DMS114 treated with DMSO at 0.1 percent for 48 hours (cell line): ENCODE data around the gene CD274.
"Not testable (repeated sequence)": the region's sequence is repeated elsewhere in the genome, so short reads cannot be mapped to it uniquely, and the experiment has no call there.

Experiments used
- DNase-seq: peaks from one replicate; lab custom pipeline; 2025; ENCODE audit not compliant: unreplicated experiment; lab: John Stamatoyannopoulos, UW

CD274 gene

DNA sequence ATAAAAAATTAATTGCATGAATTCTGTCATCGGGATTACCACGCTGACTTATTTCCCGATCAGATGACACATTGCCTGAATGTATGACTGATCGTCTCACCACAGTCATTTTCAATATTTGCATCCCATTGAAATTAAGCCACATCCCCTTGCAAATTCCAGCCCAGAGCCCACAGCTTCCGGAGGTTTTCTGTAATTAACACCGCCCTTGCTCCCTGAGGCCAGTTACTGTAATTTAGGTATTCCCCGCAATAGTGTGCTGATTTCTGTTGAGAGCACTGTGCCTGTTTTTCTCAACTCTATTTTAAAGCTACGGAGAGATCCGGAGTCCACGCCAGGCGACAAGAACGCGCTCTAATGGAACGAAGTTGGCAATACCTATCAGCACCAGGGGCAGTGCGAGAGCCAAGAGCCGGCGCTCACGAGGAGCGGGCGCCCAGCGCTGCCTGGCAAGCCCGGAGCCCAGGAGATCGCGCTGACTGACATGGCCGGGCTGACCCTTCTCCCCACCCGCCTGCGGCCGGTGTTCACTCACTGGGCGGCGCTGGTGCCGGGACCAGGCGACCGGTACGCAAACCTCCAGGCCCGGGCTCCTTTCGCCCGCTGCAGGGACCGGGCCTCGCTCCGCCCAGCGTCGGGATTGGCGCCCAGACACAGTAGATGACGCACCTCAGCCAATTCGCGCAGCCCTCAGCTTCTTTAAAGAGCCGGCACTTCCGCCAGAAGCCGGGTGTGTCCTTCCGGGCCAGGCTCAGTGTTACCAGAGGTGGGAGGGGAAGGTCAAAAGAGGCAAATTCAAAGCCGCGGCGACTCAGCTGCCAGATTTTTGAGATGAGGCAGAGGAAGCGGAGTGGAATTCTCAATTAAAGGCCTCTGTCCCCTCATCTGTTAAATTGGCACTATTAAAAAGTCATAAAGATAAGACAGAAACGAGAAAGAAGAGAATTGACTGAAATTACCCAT, 12.8 kb upstream of the CD274 start, which contains the start of gene PLGRKT:
Gene PLGRKT (minus strand): TSS at position 672 of the 963 bp plus-strand sequence. CDS start 5,948 bp downstream, outside the sequence.
- peak; percentile 77 for DNase-seq

DNA sequence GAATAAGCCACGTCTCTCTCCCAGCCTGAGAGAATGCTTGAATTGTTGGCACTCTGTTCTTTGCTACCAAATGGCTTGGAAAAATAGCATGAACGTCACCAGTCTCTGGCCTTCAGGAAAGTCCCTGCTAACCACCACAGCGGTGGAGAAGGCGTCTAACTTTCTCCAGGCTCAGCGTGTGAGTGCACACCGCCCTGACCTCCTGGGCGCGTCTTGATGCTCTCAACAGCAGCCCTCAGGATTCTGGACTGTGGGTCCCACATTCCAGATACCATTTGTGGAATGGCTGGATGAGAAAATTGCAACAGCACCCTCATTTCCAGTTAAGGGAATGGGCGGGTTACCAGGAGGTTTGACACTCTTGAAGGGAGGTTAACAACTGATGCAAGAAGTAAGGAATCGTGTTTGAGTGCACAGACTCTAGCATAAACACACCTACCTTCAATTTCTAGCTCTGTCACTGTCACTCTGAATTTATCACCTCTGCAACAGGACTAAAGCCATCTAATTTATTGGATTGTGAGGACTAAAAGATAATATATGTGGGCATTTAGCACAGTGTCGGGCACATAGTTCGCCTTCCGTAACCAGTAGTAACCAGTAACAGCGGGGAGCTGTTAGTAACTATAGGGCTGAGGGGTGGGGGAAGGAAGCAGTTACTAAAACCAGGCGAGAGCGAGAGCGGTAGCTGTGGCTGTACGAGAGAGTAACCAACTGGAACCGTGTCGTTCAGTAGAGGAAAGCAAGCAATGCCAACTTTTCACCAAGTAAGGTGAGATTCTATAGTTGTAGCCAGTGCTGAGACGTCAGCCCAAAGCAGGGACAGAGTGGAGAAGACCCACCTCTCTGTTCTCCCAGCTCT, 11.8 kb upstream of the CD274 start:
- no peak for DNase-seq

- no peak for DNase-seq
These were observed 9.9 kb upstream of the CD274 start for GRCh38 chr9:5440426-5440825.

GRCh38 chr9:5441043-5441442, 9.3 kb upstream of the CD274 start:
- no peak for DNase-seq

GRCh38 chr9:5442400-5443011, 7.8 kb upstream of the CD274 start:
- DNase-seq = peak; percentile 17

DNA sequence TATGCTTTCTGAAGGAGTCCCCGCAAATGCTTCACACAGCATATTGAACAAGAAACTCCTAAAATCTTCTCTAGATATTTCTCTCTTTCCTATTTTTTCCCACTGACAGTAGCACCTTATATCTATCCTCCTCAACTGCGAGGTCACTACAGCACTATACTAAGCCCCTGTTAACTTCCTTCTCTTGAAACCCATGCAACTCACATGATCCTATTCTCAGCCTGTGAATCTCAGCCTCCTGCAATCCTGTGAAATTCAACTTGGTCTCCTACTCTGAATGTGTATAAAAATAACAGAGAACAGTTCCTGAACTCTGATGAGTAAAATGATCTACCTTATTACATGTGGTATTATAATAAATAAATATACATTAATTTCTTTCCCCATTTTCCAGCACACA, 6.5 kb upstream of the CD274 start:
- DNase-seq = no peak

DNA sequence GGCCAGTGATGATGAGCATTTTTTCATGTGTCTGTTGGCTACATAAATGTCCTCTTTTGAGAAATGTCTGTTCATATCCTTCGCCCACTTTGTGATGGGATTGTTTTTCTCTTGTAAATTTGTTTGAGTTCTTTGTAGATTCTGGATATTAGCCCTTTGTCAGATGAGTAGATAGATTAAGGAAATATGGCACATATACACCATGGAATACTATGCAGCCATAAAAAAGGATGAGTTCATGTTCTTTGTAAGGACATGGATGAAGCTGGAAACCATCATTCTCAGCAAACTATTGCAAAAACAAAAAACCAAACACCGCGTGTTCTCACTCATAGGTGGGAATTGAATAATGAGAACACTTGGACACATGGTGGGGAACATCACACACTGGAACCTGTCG, 5.2 kb upstream of the CD274 start:
- DNase-seq = not testable (repeated sequence)

GRCh38 chr9:5445886-5446285, 4.5 kb upstream of the CD274 start:
- no peak for DNase-seq

DNA sequence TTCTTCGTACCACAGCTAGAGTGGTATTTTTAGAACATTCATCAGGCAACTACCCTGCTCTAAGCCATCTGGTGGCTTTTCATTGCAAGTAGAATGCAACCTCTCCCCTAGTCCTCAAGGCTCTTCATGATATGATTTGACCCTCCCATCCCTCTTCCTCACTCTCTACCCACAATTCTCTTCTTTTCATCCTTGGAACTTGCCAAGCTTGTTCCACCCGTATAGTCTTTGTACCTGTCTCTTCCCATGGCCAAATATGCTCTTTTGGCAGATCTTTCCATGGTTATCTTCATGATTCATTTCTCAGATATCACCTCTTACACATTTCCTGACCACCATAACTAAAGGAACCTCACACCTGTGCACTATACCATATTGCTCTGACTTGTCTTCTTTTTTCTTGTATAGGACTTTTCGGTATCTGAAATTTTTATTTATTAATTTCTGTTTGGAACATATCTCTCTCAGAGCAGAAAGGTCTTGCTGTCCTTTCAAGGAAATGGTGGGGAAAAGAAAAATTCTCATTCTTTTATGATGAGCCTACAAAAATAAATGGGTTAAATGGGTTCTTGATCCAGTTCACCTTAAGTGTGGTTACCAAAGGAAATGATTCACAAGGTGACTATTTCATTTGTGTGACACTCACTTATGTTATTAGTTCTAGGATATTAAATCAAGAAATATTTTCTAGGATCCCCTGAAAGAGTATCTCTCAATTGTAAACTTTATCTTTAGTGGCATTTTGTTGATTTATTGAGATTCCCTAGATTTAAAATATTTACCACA, 3.7 kb upstream of the CD274 start:
- no peak for DNase-seq

DNA sequence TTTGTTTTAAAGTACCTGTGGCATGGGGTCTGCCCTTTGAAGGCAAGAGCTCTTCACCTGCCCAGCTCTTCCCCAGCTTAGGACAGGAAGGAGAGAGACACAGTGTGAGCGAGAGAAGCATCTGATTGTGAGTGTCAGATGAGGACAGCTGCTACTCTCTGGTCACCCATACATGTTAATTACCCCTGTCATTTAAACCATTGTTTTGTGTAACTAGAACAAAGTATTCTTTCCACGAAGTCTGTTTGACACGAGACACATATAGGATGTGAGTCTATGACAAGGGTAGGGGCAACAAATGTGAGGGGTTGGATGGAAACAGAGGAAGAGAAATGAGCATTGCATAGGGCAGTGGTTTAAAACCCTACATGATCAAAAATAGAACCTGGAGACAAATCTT, 3.0 kb upstream of the CD274 start:
- no peak for DNase-seq

DNA sequence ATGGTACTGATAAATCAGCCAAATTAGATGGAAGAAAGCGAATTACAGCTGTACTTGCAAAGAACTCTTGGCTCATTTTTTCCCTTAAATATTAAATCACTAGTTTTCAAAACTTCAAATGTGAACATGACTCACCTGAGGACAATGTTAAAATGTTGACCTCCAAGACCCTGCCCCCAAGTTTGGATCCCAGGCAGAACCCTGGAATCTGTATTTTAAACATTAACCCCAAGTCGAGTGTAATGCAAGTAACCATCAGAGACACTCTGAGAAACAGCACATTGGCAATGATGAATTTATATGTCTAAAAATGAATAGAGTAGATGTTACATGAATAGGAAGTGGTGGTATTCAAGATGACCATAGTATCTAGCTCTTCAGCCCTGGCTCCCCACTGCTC, 2.3 kb upstream of the CD274 start:
- no peak for DNase-seq

DNA sequence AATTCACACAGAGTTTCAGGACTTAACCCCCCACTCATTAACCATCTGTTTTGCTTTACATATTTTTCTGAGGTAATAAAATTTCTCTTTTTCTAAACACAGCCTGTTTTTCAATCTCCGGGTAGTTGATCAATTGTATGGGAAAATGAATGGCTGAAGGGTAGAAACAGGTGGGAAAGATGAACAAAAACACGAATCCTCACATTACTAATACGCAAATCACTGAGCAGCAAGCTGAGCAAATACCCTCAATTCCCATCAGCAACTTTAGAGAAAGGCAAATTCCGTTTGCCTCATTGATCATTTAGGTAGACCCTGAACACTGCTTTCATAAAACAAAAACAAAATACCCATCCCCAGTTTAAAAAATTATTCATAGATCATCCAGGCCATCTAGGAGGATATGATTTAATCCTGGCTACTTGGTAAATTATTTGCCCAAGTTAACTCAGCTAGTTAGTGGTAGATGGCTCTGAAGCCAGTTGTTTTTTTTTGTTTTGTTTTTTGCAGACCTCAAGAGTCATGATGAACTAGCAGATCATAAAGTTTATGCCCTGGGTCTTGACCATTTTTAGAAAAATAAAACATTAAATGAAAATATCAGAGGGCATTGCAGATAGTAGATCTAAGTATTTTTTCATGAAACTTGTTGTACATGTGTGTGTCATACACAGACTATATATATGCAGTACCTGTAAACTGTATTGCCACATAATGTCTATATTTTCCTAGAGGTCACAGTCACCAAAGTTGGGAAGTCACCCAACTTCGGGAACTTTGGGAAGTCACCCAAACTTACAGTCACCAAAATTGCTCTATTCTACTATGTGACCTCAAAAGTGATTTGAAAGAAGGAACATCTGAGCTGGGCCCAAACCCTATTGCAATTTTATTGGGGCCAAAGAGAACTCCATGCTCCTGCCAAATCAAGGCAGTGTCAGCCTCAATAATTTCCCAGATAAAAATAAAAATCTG, 1.6 kb upstream of the CD274 start:
- DNase-seq = no peak

DNA sequence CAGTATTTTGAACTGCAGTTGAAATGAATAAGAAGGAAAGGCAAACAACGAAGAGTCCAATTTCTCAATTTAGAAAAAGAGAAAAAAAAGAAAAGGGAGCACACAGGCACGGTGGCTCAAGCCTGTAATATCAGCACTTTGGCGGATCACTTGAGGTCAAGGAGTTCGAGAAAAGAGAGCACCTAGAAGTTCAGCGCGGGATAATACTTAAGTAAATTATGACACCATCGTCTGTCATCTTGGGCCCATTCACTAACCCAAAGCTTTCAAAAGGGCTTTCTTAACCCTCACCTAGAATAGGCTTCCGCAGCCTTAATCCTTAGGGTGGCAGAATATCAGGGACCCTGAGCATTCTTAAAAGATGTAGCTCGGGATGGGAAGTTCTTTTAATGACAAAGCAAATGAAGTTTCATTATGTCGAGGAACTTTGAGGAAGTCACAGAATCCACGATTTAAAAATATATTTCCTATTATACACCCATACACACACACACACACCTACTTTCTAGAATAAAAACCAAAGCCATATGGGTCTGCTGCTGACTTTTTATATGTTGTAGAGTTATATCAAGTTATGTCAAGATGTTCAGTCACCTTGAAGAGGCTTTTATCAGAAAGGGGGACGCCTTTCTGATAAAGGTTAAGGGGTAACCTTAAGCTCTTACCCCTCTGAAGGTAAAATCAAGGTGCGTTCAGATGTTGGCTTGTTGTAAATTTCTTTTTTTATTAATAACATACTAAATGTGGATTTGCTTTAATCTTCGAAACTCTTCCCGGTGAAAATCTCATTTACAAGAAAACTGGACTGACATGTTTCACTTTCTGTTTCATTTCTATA, 602 bp upstream of the CD274 start:
- DNase-seq = no peak

- DNase-seq = no peak
These were observed 1.9 kb downstream of the CD274 start for GRCh38 chr9:5452286-5452609.

- DNase-seq = no peak
These were observed 2.7 kb downstream of the CD274 start for GRCh38 chr9:5453004-5453403.

- DNase-seq = no peak
These were observed 3.3 kb downstream of the CD274 start for GRCh38 chr9:5453673-5454072.

DNA sequence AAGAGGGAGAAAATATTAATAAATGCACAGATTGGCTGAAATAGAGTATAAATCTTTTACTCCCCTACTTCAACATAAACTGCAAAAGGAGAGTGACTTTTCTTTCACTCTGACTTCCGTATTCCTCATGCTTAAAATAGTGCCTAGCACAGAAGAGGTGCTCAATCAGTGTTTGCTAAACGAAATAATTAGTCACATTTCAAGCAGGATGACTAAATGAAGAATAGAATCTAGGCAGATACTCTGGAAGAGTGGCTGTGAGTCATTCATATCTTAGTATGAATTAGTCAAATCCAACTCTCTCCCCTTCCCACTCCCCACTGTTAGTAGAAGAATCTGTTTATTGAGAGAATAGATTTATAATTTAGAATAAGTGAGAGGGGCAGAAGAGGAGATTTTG, 4.8 kb downstream of the CD274 start:
- DNase-seq = no peak

DNA sequence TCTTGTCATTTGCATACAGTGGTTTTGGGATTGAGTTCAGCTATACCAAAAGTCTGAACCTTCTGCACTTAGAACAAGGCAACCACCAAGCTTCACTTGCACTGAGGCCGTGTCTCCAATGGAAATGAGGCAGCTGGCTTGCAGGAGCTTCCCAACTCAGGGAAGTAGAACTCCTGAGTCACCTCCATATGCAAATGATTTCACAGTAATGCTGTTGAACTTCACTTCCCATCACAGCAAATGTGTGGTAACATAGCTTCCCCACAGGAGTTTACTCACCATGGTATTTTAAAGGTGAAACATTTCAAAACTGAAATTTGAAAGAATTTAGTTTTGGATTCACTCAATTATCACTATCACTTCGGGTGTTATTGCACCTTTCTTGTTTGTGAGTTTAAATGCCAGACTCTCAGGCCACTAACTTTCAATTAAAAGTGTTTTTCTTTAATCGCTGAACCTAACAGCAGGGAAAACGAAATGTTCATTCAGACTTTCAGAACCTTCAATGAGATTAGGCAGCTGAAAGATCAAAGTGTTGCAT, 9.0 kb downstream of the CD274 start:
- no peak for DNase-seq
